Gastrocnemius medialis (tissue), 4 donors: ENCODE data around the gene CYTH2.
"Not testable (repeated sequence)": the region's sequence is repeated elsewhere in the genome, so short reads cannot be mapped to it uniquely, and the experiment has no call there.

ENCODE experiments used
- CTCF ChIP-seq, 5 experiments: fragments of 450-650 bp in 3 of 5; fragments of 200-600 bp in 2 of 5; sonication (generic) in 2 of 5; IDR thresholded peaks in 4 of 5; conservative IDR thresholded peaks in 1 of 5; 1 replicate in 4 of 5; 2 replicates in 1 of 5; pipeline ENCODE4 v1.5.1; 2016 to 2019; ENCODE audit warnings: antibody characterized with exemption in 5 of 5, mild to moderate bottlenecking in 3 of 5, moderate library complexity in 3 of 5
- POLR2A ChIP-seq, 2 donors: fragments of 450-650 bp; IDR thresholded peaks; one replicate each; pipeline ENCODE4 v1.6.1; 2017; ENCODE audit warnings: antibody characterized with exemption in 2 of 2, mild to moderate bottlenecking in 2 of 2, moderate library complexity in 2 of 2

- not testable (repeated sequence) for TF ChIP-seq CTCF (IDR thresholded peaks at IDR 0.05 in 4 of 5, conservative IDR thresholded peaks at IDR 0.05 in 1 of 5); POLR2A (IDR thresholded peaks at IDR 0.05)
Observed at GRCh38 chr19:48486706-48487105, 17.5 kb downstream of the CYTH2 start.
